Right lobe of liver (tissue), 6 donors: ENCODE measurements around the gene TNFRSF14. TPM values are rescaled to one million over a fixed set of nuclear protein-coding genes. Genes with fewer than 3 reads are reported as not detected.

ENCODE experiments used
- ATAC-seq, 4 donors: fragments of 200-7000 bp; cut with Tn5 transposase; one replicate each; pipeline ENCODE4 v1.9.1; 2020; ENCODE audit warnings: mild to moderate bottlenecking in 4 of 4, moderate library complexity in 4 of 4
- DNase-seq, 3 donors: peaks; one replicate each; pipeline ENCODE4 v3.0.0-alpha.2; 2020
- H3K27ac ChIP-seq, 3 donors: fragments of 200-600 bp; one replicate each; pipeline ENCODE4 v1.8.0; 2022
- H3K27me3 ChIP-seq, 2 donors: fragments of 200-600 bp; one replicate each; pipeline ENCODE4 v1.8.0; 2022
- H3K36me3 ChIP-seq, 4 donors: fragments of 200-600 bp; sonication (generic) in 1 of 4; one replicate each; pipeline versions ENCODE4 v1.5.1 to v1.8.0; 2017 to 2022; ENCODE audit warnings: control low read depth in 1 of 4
- H3K4me1 ChIP-seq, 4 donors: fragments of 200-600 bp; sonication (generic) in 1 of 4; one replicate each; pipeline versions ENCODE4 v1.5.1 to v1.8.0; 2017 to 2022; ENCODE audit warnings: control low read depth in 1 of 4
- H3K4me3 ChIP-seq, 3 donors: fragments of 200-600 bp; one replicate each; pipeline ENCODE4 v1.8.0; 2022
- H3K9me3 ChIP-seq, 4 donors: fragments of 200-600 bp; sonication (generic) in 1 of 4; one replicate each; pipeline versions ENCODE4 v1.5.1 to v1.8.0; 2017 to 2022; ENCODE audit warnings: control low read depth in 1 of 4
- CTCF ChIP-seq, 4 donors: fragments of 200-600 bp in 3 of 4; fragments of 450-650 bp in 1 of 4; IDR thresholded peaks; one replicate each; pipeline versions ENCODE4 v1.5.1 to v1.8.0; 2016 to 2022; ENCODE audit warnings: antibody characterized with exemption in 4 of 4, mild to moderate bottlenecking in 2 of 4
- POLR2A ChIP-seq: fragments of 450-650 bp; IDR thresholded peaks from one replicate; pipeline ENCODE4 v1.6.1; 2017; ENCODE audit warnings: antibody characterized with exemption, mild to moderate bottlenecking
- WGBS: methylation state at CpG from one replicate; pipeline ENCODE4 v1.1.6; 2018; ENCODE audit warnings: low coverage, low lambda C conversion rate; ENCODE audit not compliant: insufficient coverage; ENCODE audit errors: missing lambda C conversion rate; 5-methylcytosine and 5-hydroxymethylcytosine counted together
- intact Hi-C, 2 donors: fragments of 100-400 bp; cut with DNase I; formaldehyde crosslinking; loops; one replicate each; pipeline versions ENCODE4 v1.11.2 to v1.14.1; 2022
- total RNA-seq, 6 experiments: library from RNA; depleted of rRNA in 2 of 6; stranded (reverse); fragments of >200 nt in 2 of 6; fragmentation: NEBNext Ultra II Directional in 3 of 6; extraction: Animal tissue kit (Norgen Biotek cat#: 25700) in 3 of 6; gene quantifications; one replicate each; pipeline versions ENCODE4 v1.1.0 to v1.2.4, GENCODE V29; 2016 to 2023
- donor health status: DM: no; HTN: yes; CAD: no.
- donor health status: DM: no; HTN: no; CAD: no.
- donor health status: DM: no; HTN: no; CAD: no.
- donor health status: DM: no; HTN: yes; CAD: no.
- donor health status: DM: no; HTN: yes; CAD: no.

The TNFRSF14 gene
- total RNA-seq, 6 experiments from 2014 or later = 31.0 to 54.8 (median 41.1) TPM

- Histone ChIP-seq H3K27ac (no peak overlapping the region), H3K4me3 (no peak overlapping the region), H3K9me3 (no peaks in the 10 kb centered on the region), H3K27me3 (no peaks in the 10 kb centered on the region), H3K36me3 (peaks cover 6 to 61% (median 29%) of the 10 kb centered on the region in 4 donors), H3K4me1 (peaks cover 0 to 33% (median 16%) of the 10 kb centered on the region in 4 donors)
- WGBS = 81% methylated on average over 5 of the region's 30 CpGs
- intact Hi-C loops = no loop called here
- TF ChIP-seq CTCF (IDR thresholded peaks at IDR 0.05) (no peak), POLR2A (no peak)
- DNase-seq (no peak), ATAC-seq (no peak)
Measured at GRCh38 chr1:2519729-2520128, 36.4 kb upstream of the TNFRSF14 start.

GRCh38 chr1:2520206-2520605, 36.0 kb upstream of the TNFRSF14 start:
- intact Hi-C loops = no loop called here
- no peak overlapping the region for H3K27ac ChIP-seq
- H3K27me3 ChIP-seq = no peaks in the 10 kb centered on the region
- TF ChIP-seq CTCF (IDR thresholded peaks at IDR 0.05) = no peak
- DNase-seq (no peak), ATAC-seq (no peak)
- H3K9me3 ChIP-seq = no peaks in the 10 kb centered on the region
- H3K4me1 ChIP-seq = peaks cover 0 to 38% (median 20%) of the 10 kb centered on the region in 4 donors
- H3K36me3 ChIP-seq = peaks cover 6 to 57% (median 27%) of the 10 kb centered on the region in 4 donors
- H3K4me3 ChIP-seq = no peak overlapping the region
- no CpG with 5 or more reads among the region's 20 CpGs for WGBS

GRCh38 chr1:2520806-2521205, 35.4 kb upstream of the TNFRSF14 start:
- Histone ChIP-seq H3K4me3 (no peak overlapping the region), H3K9me3 (no peaks in the 10 kb centered on the region), H3K4me1 (peaks cover 0 to 41% (median 23%) of the 10 kb centered on the region in 4 donors), H3K27me3 (no peaks in the 10 kb centered on the region), H3K27ac (no peak overlapping the region), H3K36me3 (peaks cover 6 to 54% (median 25%) of the 10 kb centered on the region in 4 donors)
- ATAC-seq (no peak), DNase-seq (no peak)
- intact Hi-C loops = no loop called here
- TF ChIP-seq CTCF (IDR thresholded peaks at IDR 0.05) (no peak), POLR2A (no peak)
- 93% methylated on average over 6 of the region's 21 CpGs for WGBS

GRCh38 chr1:2522230-2522629, 33.9 kb upstream of the TNFRSF14 start:
- WGBS = 40% methylated on average over 5 of the region's 7 CpGs
- DNase-seq (no peak), ATAC-seq (peak in 3 of 4 donors; percentile 3 to 9 (median 4))
- intact Hi-C loops = no loop called here
- TF ChIP-seq POLR2A (no peak), CTCF (IDR thresholded peaks at IDR 0.05) (no peak)
- H3K9me3 ChIP-seq = no peaks in the 10 kb centered on the region
- peaks cover 0 to 48% (median 27%) of the 10 kb centered on the region in 4 donors for H3K4me1 ChIP-seq
- peaks cover 6 to 43% (median 22%) of the 10 kb centered on the region in 4 donors for H3K36me3 ChIP-seq
- no peaks in the 10 kb centered on the region for H3K27me3 ChIP-seq
- peak overlapping the region in 1 of 3 donors; percentile 56 for H3K27ac ChIP-seq
- H3K4me3 ChIP-seq = no peak overlapping the region
